Ovary (tissue), 9 donors: ENCODE measurements around the gene PLXNA4. TPM values are rescaled to one million over a fixed set of nuclear protein-coding genes. Genes with fewer than 3 reads are reported as not detected.

Experiments
- DNase-seq, 5 donors: peaks; one replicate each; pipeline ENCODE4 v3.0.0-alpha.2; 2019 to 2020
- H3K27ac ChIP-seq, 2 donors: fragments of 200-600 bp; one replicate each; pipeline versions ENCODE4 v1.5.1 to v1.8.0; 2019 to 2022
- H3K27me3 ChIP-seq: fragments of 200-600 bp; one replicate; pipeline ENCODE4 v1.8.0; 2022
- H3K36me3 ChIP-seq: fragments of 200-600 bp; sonication (generic); one replicate; pipeline ENCODE4 v1.5.1; 2019
- H3K4me1 ChIP-seq: one replicate; pipeline ENCODE4 v1.8.1; 2013; ENCODE audit warnings: mild to moderate bottlenecking, moderate library complexity; ENCODE audit not compliant: insufficient read depth
- H3K4me3 ChIP-seq: fragments of 200-600 bp; sonication (generic); one replicate; pipeline ENCODE4 v1.5.1; 2017
- H3K9me3 ChIP-seq, 2 donors: fragments of 200-600 bp in 1 of 2; sonication (generic) in 1 of 2; one replicate each; pipeline versions ENCODE4 v1.5.1 to v1.8.1; 2013 to 2019; ENCODE audit warnings: mild to moderate bottlenecking in 1 of 2, moderate library complexity in 1 of 2
- EP300 ChIP-seq: sonication (generic); formaldehyde crosslinking; IDR thresholded peaks from one replicate; pipeline ENCODE4 v1.6.1; 2017; ENCODE audit warnings: antibody characterized with exemption
- POLR2A ChIP-seq: fragments of 450-650 bp; IDR thresholded peaks from one replicate; pipeline ENCODE4 v1.6.1; 2017; ENCODE audit warnings: antibody characterized with exemption, mild to moderate bottlenecking, moderate library complexity
- WGBS, 3 donors: extraction: QIAGEN DNeasy Blood & Tissue Kit in 1 of 3; methylation state at CpG; one replicate each; pipeline versions ENCODE4 v1.1.5 to v1.1.7; 2013 to 2017; 5-methylcytosine and 5-hydroxymethylcytosine counted together
- intact Hi-C, 4 donors: fragments of 100-400 bp; cut with DNase I; formaldehyde crosslinking; loops; one replicate each; pipeline versions ENCODE4 v1.11.0 to v1.15.1; 2022 to 2023
- polyA plus RNA-seq, 2 donors: library from polyadenylated mRNA; stranded (reverse); fragments of 200-250 nt in 1 of 2; fragments of 350-450 nt in 1 of 2; fragmentation: Illumina TruSeq in 1 of 2; extraction: RNeasy Lipid Tissue Mini Kit (QIAGEN cat#74804) in 1 of 2; gene quantifications; one replicate each; pipeline ENCODE4 v1.2.3, GENCODE V29; 2013 to 2014
- total RNA-seq, 7 donors: library from RNA; depleted of rRNA in 2 of 7; stranded (reverse); fragments of >200 nt in 2 of 7; fragmentation: NEBNext Ultra II Directional in 3 of 7; extraction: Animal tissue kit (Norgen Biotek cat#: 25700) in 3 of 7; gene quantifications; one replicate each; pipeline versions ENCODE4 v1.1.0 to v1.2.4, GENCODE V29; 2016 to 2023
- TF ChIP-seq, protein P1 (sequence below), 3 donors: fragments of 450-650 bp in 2 of 3; fragments of 200-600 bp in 1 of 3; IDR thresholded peaks; one replicate each; pipeline versions ENCODE4 v1.5.1 to v1.8.0; 2016 to 2022; ENCODE audit warnings: antibody characterized with exemption in 3 of 3, mild to moderate bottlenecking in 1 of 3
- donor health status: DM: no; HTN: no; CAD: no; lungs with moderate emphysema.
- donor health status: DM: no; HTN: no; CAD: no.
- donor health status: Bipolar disorder and iron deficiency.
- donor health status: DM: yes; HTN: yes; CAD: no.
- donor health status: DM: no; HTN: no; CAD: no.
- donor health status: DM: yes; HTN: yes; CAD: no.

The PLXNA4 gene
- total and polyA plus RNA-seq, 9 donors = 5.1 to 39.9 (median 11.4) TPM

DNA sequence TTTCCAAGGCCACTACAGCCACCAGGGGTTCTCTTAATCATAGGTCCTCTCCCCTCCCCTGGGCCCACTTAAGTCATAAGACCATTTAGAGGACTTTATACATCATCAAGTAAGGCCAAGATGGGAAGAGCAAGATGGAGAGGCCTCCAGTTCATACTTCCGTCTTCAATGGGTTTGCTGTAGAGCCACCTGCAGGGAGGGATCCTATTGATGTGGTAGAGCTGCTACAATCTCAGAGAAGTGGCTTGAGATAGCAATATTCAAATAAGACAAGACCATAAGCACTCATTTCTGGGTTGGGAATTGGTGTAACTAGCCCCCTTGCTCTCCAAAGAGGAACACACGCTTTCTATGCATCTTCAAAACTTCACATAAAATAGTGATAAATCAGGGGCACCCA lies 214.2 kb downstream of the PLXNA4 start:
- Histone ChIP-seq H3K9me3 (no peaks in the 10 kb centered on the region), H3K27me3 (no peaks in the 10 kb centered on the region), H3K4me3 (no peak overlapping the region), H3K36me3 (no peaks in the 10 kb centered on the region), H3K27ac (no peak overlapping the region), H3K4me1 (no peaks in the 10 kb centered on the region)
- intact Hi-C loops = no loop called here
- WGBS, 3 donors = 96 to 99% (median 98%) methylated on average over 2 of the region's 2 CpGs
- no peak for DNase-seq
- TF ChIP-seq POLR2A = no peak
- TF ChIP-seq, protein P1, sequence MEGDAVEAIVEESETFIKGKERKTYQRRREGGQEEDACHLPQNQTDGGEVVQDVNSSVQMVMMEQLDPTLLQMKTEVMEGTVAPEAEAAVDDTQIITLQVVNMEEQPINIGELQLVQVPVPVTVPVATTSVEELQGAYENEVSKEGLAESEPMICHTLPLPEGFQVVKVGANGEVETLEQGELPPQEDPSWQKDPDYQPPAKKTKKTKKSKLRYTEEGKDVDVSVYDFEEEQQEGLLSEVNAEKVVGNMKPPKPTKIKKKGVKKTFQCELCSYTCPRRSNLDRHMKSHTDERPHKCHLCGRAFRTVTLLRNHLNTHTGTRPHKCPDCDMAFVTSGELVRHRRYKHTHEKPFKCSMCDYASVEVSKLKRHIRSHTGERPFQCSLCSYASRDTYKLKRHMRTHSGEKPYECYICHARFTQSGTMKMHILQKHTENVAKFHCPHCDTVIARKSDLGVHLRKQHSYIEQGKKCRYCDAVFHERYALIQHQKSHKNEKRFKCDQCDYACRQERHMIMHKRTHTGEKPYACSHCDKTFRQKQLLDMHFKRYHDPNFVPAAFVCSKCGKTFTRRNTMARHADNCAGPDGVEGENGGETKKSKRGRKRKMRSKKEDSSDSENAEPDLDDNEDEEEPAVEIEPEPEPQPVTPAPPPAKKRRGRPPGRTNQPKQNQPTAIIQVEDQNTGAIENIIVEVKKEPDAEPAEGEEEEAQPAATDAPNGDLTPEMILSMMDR (IDR thresholded peaks at IDR 0.05) = no peak
- TF ChIP-seq EP300 = no peak

DNA sequence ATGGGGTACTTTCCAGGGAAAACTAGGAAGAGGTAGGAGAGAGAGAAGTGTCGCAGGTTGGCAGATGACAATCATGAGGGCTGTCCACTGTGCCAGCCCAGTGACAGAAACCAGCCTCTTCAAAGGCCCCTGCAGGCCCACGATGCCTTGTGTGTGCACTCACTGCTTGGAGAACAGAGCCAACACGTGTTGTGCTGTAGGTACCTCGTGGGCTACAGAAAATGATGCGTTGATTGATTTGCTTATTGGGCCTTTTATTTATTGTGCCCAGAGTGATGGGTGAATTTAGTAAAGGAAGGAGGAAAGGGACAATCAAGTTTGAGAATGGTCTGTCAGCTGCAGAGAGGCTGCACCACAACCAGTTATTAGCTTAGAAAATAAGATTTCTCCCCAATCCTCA lies 215.1 kb downstream of the PLXNA4 start:
- H3K9me3 ChIP-seq = no peaks in the 10 kb centered on the region
- H3K27me3 ChIP-seq = no peaks in the 10 kb centered on the region
- DNase-seq = no peak
- no peaks in the 10 kb centered on the region for H3K36me3 ChIP-seq
- 85 to 92% (median 87%) methylated on average over 5 of the region's 5 CpGs for WGBS, 3 donors
- H3K4me1 ChIP-seq = no peaks in the 10 kb centered on the region
- intact Hi-C loops = no loop called here
- H3K27ac ChIP-seq = no peak overlapping the region
- H3K4me3 ChIP-seq = no peak overlapping the region
- TF ChIP-seq, protein P1 (IDR thresholded peaks at IDR 0.05) = no peak
- TF ChIP-seq POLR2A (no peak), EP300 (no peak)

DNA sequence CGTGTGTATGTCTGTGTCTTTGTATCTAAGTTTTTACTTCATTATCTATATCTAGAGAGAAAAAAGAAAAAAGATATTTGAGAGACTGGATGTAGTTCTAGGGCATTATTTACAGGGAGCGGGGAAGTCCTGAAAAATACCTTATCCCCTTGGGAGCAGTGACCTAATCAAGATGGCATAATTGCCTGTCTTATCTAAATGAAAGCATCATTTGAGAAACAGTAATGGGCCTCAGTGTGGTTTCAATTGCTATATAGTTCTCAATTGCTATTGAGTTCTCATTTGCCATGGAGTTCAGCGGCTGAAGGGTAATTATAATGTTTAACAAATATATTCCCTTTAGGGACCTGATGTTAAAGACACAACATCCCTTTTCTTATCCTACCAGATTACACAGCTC lies 216.5 kb downstream of the PLXNA4 start:
- WGBS, 3 donors = 89 to 98% (median 97%) methylated on average over 3 of the region's 3 CpGs
- Histone ChIP-seq H3K27ac (no peak overlapping the region), H3K27me3 (no peaks in the 10 kb centered on the region), H3K9me3 (no peaks in the 10 kb centered on the region), H3K4me3 (no peak overlapping the region), H3K4me1 (no peaks in the 10 kb centered on the region), H3K36me3 (no peaks in the 10 kb centered on the region)
- DNase-seq = no peak
- intact Hi-C loops = no loop called here
- no peak for TF ChIP-seq POLR2A
- TF ChIP-seq, protein P1 (IDR thresholded peaks at IDR 0.05) = no peak
- no peak for TF ChIP-seq EP300

DNA sequence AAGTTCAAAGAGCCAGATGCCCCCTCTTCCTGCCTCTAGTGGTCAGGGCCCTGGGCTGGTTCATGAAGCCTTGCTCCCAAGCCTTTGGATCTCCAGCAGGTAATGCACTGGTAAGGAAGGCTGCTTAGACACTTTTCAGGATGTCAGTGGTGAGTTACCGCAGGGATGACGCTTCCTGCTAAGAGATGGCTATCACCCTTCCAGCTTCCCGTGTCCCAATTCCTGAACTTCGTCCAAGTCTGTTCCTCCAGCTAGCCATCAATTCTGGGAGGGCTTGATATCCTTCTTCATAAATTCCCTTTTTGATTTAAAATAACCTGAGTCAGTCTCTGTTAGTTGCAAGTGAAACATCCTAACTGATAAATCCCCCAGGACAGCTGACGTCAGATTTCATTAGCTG lies 221.2 kb downstream of the PLXNA4 start:
- intact Hi-C loops = no loop called here
- no peaks in the 10 kb centered on the region for H3K36me3 ChIP-seq
- peaks cover 14% of the 10 kb centered on the region for H3K4me1 ChIP-seq
- H3K9me3 ChIP-seq = no peaks in the 10 kb centered on the region
- no peak for DNase-seq
- H3K27me3 ChIP-seq = no peaks in the 10 kb centered on the region
- TF ChIP-seq POLR2A = no peak
- TF ChIP-seq, protein P1 (IDR thresholded peaks at IDR 0.05) = no peak
- TF ChIP-seq EP300 = no peak
- H3K4me3 ChIP-seq = no peak overlapping the region
- WGBS, 3 donors = 83 to 92% (median 84%) methylated on average over 5 of the region's 5 CpGs
- H3K27ac ChIP-seq = no peak overlapping the region

DNA sequence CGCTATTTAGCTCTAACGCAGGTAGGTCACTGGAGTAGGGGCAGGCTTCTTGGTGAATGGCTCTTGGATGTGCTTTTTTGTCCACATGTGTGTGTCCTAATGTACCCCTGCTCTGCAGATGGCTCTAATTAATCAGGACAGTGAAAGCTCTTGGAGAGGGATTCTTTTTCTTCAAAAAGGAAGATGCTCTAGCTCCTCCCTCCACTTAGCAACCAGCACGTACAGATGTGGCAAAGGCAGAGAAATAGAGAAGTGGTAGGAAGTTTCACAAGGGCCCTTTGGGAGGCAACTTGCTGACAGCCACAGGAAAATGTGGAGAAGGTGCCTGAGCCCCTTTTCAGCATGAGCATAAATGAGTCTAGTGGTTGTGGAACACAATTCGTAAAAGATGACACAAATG lies 221.7 kb downstream of the PLXNA4 start:
- Histone ChIP-seq H3K4me1 (peaks cover 14% of the 10 kb centered on the region), H3K36me3 (no peaks in the 10 kb centered on the region), H3K27me3 (no peaks in the 10 kb centered on the region), H3K4me3 (no peak overlapping the region), H3K9me3 (no peaks in the 10 kb centered on the region), H3K27ac (no peak overlapping the region)
- TF ChIP-seq POLR2A (no peak), EP300 (no peak)
- TF ChIP-seq, protein P1 (IDR thresholded peaks at IDR 0.05) = no peak
- DNase-seq = no peak
- 62 to 78% (median 70%) methylated on average over 4 of the region's 4 CpGs for WGBS, 3 donors
- intact Hi-C loops = no loop called here
